Liver (tissue), 9 donors: ENCODE measurements around the gene GMDS. TPM values are rescaled to one million over a fixed set of nuclear protein-coding genes. Genes with fewer than 3 reads are reported as not detected.

Source experiments
- DNase-seq: peaks from one replicate; pipeline ENCODE4 v3.0.0-alpha.2; 2017; ENCODE audit warnings: low spot score
- H3K27ac ChIP-seq, 2 donors: one replicate each; pipeline ENCODE4 v1.7.0; 2013; ENCODE audit warnings: inconsistent platforms in 2 of 2, low read length in 2 of 2, control low read depth in 1 of 2, low read depth in 1 of 2, mild to moderate bottlenecking in 1 of 2
- H3K27me3 ChIP-seq, 4 donors: one replicate each; pipeline versions ENCODE4 v1.6.1 to v1.7.0; 2013; ENCODE audit warnings: low read length in 3 of 4, inconsistent platforms in 1 of 4, mild to moderate bottlenecking in 1 of 4, moderate library complexity in 1 of 4; ENCODE audit not compliant: control insufficient read depth in 4 of 4, insufficient read depth in 4 of 4
- H3K36me3 ChIP-seq, 4 donors: one replicate each; pipeline versions ENCODE4 v1.6.1 to v1.7.0; 2013; ENCODE audit warnings: low read length in 3 of 4, mild to moderate bottlenecking in 3 of 4, low read depth in 1 of 4, moderate library complexity in 1 of 4; ENCODE audit not compliant: control insufficient read depth in 4 of 4, insufficient read depth in 3 of 4
- H3K4me1 ChIP-seq, 4 donors: one replicate each; pipeline versions ENCODE4 v1.6.1 to v1.7.0; 2013; ENCODE audit warnings: low read length in 3 of 4, mild to moderate bottlenecking in 3 of 4, moderate library complexity in 1 of 4; ENCODE audit not compliant: control insufficient read depth in 4 of 4, insufficient read depth in 4 of 4
- H3K4me3 ChIP-seq, 3 donors: one replicate each; pipeline versions ENCODE4 v1.6.1 to v1.7.0; 2013; ENCODE audit warnings: low read length in 3 of 3, control low read depth in 1 of 3, low read depth in 1 of 3, mild to moderate bottlenecking in 1 of 3
- H3K9ac ChIP-seq, 2 donors: one replicate each; pipeline ENCODE4 v1.7.0; 2013; ENCODE audit warnings: low read length in 2 of 2, mild to moderate bottlenecking in 2 of 2, moderate library complexity in 2 of 2, control low read depth in 1 of 2, low read depth in 1 of 2
- H3K9me3 ChIP-seq, 4 donors: one replicate each; pipeline versions ENCODE4 v1.6.1 to v1.7.0; 2013; ENCODE audit warnings: low read length in 3 of 4; ENCODE audit not compliant: control insufficient read depth in 4 of 4
- ATF3 ChIP-seq: IDR thresholded peaks from 2 replicates; pipeline ENCODE4 v1.6.1; 2016; ENCODE audit warnings: antibody characterized with exemption
- EGR1 ChIP-seq, 2 donors: IDR thresholded peaks; 2 replicates each; pipeline ENCODE4 v1.6.1; 2016 to 2018; ENCODE audit warnings: antibody characterized with exemption in 2 of 2, low read depth in 2 of 2
- FOXA1 ChIP-seq: IDR thresholded peaks from 2 replicates; pipeline ENCODE4 v1.6.1; 2016; ENCODE audit warnings: antibody characterized with exemption
- GABPA ChIP-seq, 2 donors: IDR thresholded peaks in 1 of 2; conservative IDR thresholded peaks in 1 of 2; 2 replicates each; pipeline ENCODE4 v1.6.1; 2016; ENCODE audit warnings: antibody characterized with exemption in 2 of 2, mild to moderate bottlenecking in 1 of 2, moderate library complexity in 1 of 2
- HNF4A ChIP-seq, 2 donors: conservative IDR thresholded peaks; 2 replicates each; pipeline ENCODE4 v1.6.1; 2016; ENCODE audit warnings: antibody characterized with exemption in 2 of 2, mild to moderate bottlenecking in 2 of 2
- HNF4G ChIP-seq: IDR thresholded peaks from 2 replicates; pipeline ENCODE4 v1.6.1; 2016; ENCODE audit warnings: antibody characterized with exemption
- JUND ChIP-seq, 2 donors: IDR thresholded peaks; 2 replicates each; pipeline ENCODE4 v1.6.1; 2016; ENCODE audit warnings: antibody characterized with exemption in 2 of 2
- MAX ChIP-seq: IDR thresholded peaks from 2 replicates; pipeline ENCODE4 v1.6.1; 2016; ENCODE audit warnings: antibody characterized with exemption
- NR2F2 ChIP-seq: IDR thresholded peaks from 2 replicates; pipeline ENCODE4 v1.6.1; 2016; ENCODE audit warnings: antibody characterized with exemption
- RAD21 ChIP-seq, 2 donors: IDR thresholded peaks; 2 replicates each; pipeline ENCODE4 v1.6.1; 2016; ENCODE audit warnings: antibody characterized with exemption in 2 of 2, mild to moderate bottlenecking in 2 of 2
- RXRA ChIP-seq, 2 donors: IDR thresholded peaks; 2 replicates each; pipeline ENCODE4 v1.6.1; 2017 to 2018; ENCODE audit warnings: antibody characterized with exemption in 2 of 2, mild to moderate bottlenecking in 1 of 2
- SP1 ChIP-seq: IDR thresholded peaks from 2 replicates; pipeline ENCODE4 v1.6.1; 2018; ENCODE audit warnings: antibody characterized with exemption, mild to moderate bottlenecking
- TAF1 ChIP-seq: conservative IDR thresholded peaks from 2 replicates; pipeline ENCODE4 v1.6.1; 2016; ENCODE audit warnings: antibody characterized with exemption, mild to moderate bottlenecking
- ZBTB33 ChIP-seq: IDR thresholded peaks from 2 replicates; pipeline ENCODE4 v1.6.1; 2016; ENCODE audit warnings: antibody characterized with exemption
- WGBS: extraction: QIAGEN DNeasy Blood & Tissue Kit; methylation state at CpG from one replicate; pipeline ENCODE4 v1.1.7; 2013; 5-methylcytosine and 5-hydroxymethylcytosine counted together
- polyA plus RNA-seq, 2 donors: library from polyadenylated mRNA; stranded (reverse) in 1 of 2; unstranded in 1 of 2; fragments of 200-250 nt in 1 of 2; fragments of >200 nt in 1 of 2; fragmentation: Nextera tagmentation in 1 of 2; extraction: Ambion mirVana in 1 of 2; gene quantifications; one replicate each; pipeline versions ENCODE4 v1.2.1 to v1.2.3, GENCODE V29; 2013 to 2015
- total RNA-seq, 2 donors: library from RNA; depleted of rRNA; stranded (reverse); fragments of >200 nt; gene quantifications; one replicate each; pipeline ENCODE4 v1.2.3, GENCODE V29; 2014
- TF ChIP-seq, protein P1 (sequence below): fragments of 150-350 bp; IDR thresholded peaks from 2 replicates; pipeline ENCODE4 v1.5.1; 2017; ENCODE audit warnings: improper control_type of control experiment, low read depth, low read length; ENCODE audit not compliant: missing input control
- TF ChIP-seq, protein P2 (sequence below): IDR thresholded peaks from 2 replicates; pipeline ENCODE4 v1.6.1; 2016; ENCODE audit warnings: antibody characterized with exemption, mild to moderate bottlenecking
- donor health status: healthy.
- donor health status: healthy.
- donor health status: healthy.
- donor health status: healthy.
- donor health status: healthy.

Gene GMDS
- total and polyA plus RNA-seq, 4 donors: 3.5 to 15.6 (median 13.0) TPM

DNA sequence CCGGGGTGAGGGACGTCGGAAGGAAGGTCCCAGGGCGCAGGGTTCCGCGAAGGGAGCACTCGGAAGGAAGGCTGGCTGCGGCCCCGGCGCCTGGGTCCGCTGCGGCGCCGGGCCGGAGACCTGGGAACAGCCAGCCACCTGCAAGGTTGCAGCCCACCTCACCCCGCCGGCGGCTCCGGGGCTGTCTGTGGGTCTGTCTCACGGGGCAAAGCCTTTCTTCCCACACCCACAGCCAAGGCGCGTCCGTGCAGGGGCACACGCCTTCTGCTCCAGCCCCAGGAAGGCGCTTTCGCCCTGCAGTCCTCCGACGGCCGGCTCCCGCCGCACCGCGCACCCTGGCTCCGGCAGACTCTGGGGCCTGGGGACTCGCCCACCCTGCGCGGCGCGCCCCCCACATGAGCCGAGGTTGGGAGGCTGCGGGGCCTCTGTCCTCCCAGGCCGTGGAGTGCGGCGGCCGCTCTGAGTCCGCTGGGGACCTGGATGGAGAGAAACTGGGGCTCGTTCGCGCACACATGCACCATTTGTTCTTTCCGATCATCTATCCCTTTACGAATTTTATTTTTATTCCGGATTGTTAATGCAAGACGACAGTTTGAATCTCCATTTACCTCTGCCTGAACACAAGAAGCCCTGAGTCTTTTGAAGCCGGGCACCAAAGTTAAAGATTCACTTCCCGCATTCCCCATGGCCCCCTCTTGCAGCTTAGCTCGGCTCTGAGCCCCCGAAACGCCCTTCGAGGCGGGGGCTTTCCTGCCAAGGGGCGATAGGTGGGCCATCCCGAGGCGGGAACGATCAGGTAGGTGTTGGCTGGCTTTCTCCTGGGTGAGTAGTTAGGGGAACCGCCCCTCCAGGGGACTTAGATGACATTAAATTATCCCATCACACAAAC is 640.2 kb downstream of the GMDS start:
- peaks cover 0 to 30% (median 12%) of the 10 kb centered on the region in 4 donors for H3K27me3 ChIP-seq

GRCh38 chr6:1604158-1605003 is 641.0 kb downstream of the GMDS start:
- H3K27me3 ChIP-seq: peaks cover 0 to 30% (median 14%) of the 10 kb centered on the region in 4 donors
- H3K4me1 ChIP-seq: peaks cover 13 to 43% (median 30%) of the 10 kb centered on the region in 4 donors
- 2% methylated on average over 85 of the region's 85 CpGs for WGBS
- peak; percentile 70 for DNase-seq
- peak overlapping the region in 2 of 3 donors; percentile 36 to 49 for H3K4me3 ChIP-seq
- no peak overlapping the region for H3K9ac ChIP-seq
- no peak overlapping the region for H3K27ac ChIP-seq
- H3K9me3 ChIP-seq: no peaks in the 10 kb centered on the region
- H3K36me3 ChIP-seq: no peaks in the 10 kb centered on the region
- TF ChIP-seq MAX: no peak
- TF ChIP-seq RXRA (IDR thresholded peaks at IDR 0.05): no peak
- TF ChIP-seq, protein P1, sequence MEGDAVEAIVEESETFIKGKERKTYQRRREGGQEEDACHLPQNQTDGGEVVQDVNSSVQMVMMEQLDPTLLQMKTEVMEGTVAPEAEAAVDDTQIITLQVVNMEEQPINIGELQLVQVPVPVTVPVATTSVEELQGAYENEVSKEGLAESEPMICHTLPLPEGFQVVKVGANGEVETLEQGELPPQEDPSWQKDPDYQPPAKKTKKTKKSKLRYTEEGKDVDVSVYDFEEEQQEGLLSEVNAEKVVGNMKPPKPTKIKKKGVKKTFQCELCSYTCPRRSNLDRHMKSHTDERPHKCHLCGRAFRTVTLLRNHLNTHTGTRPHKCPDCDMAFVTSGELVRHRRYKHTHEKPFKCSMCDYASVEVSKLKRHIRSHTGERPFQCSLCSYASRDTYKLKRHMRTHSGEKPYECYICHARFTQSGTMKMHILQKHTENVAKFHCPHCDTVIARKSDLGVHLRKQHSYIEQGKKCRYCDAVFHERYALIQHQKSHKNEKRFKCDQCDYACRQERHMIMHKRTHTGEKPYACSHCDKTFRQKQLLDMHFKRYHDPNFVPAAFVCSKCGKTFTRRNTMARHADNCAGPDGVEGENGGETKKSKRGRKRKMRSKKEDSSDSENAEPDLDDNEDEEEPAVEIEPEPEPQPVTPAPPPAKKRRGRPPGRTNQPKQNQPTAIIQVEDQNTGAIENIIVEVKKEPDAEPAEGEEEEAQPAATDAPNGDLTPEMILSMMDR: peak; percentile 86
- TF ChIP-seq HNF4G: no peak
- TF ChIP-seq FOXA1: no peak
- TF ChIP-seq JUND (IDR thresholded peaks at IDR 0.05): no peak
- no peak for TF ChIP-seq SP1
- no peak for TF ChIP-seq TAF1
- no peak for TF ChIP-seq ATF3
- TF ChIP-seq HNF4A (conservative IDR thresholded peaks at IDR 0.05): no peak
- no peak for TF ChIP-seq NR2F2
- TF ChIP-seq RAD21 (IDR thresholded peaks at IDR 0.05): peak; percentile 71 to 81

More for the DNA sequence above, 640.2 kb downstream of the GMDS start:
- H3K4me1 ChIP-seq: peaks cover 15 to 48% (median 31%) of the 10 kb centered on the region in 4 donors
- DNase-seq: no peak
- TF ChIP-seq, protein P2, sequence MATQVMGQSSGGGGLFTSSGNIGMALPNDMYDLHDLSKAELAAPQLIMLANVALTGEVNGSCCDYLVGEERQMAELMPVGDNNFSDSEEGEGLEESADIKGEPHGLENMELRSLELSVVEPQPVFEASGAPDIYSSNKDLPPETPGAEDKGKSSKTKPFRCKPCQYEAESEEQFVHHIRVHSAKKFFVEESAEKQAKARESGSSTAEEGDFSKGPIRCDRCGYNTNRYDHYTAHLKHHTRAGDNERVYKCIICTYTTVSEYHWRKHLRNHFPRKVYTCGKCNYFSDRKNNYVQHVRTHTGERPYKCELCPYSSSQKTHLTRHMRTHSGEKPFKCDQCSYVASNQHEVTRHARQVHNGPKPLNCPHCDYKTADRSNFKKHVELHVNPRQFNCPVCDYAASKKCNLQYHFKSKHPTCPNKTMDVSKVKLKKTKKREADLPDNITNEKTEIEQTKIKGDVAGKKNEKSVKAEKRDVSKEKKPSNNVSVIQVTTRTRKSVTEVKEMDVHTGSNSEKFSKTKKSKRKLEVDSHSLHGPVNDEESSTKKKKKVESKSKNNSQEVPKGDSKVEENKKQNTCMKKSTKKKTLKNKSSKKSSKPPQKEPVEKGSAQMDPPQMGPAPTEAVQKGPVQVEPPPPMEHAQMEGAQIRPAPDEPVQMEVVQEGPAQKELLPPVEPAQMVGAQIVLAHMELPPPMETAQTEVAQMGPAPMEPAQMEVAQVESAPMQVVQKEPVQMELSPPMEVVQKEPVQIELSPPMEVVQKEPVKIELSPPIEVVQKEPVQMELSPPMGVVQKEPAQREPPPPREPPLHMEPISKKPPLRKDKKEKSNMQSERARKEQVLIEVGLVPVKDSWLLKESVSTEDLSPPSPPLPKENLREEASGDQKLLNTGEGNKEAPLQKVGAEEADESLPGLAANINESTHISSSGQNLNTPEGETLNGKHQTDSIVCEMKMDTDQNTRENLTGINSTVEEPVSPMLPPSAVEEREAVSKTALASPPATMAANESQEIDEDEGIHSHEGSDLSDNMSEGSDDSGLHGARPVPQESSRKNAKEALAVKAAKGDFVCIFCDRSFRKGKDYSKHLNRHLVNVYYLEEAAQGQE: no peak
- TF ChIP-seq SP1: no peak
- TF ChIP-seq ZBTB33: no peak
- no peak for TF ChIP-seq GABPA (IDR thresholded peaks at IDR 0.05 in 1 of 2, conservative IDR thresholded peaks at IDR 0.05 in 1 of 2)
- TF ChIP-seq EGR1 (IDR thresholded peaks at IDR 0.05; ENCODE audit: low read depth in 2 of 2): no peak
- TF ChIP-seq HNF4G: no peak
- TF ChIP-seq ATF3: no peak
- TF ChIP-seq RXRA (IDR thresholded peaks at IDR 0.05): no peak
- no peak for TF ChIP-seq FOXA1
- no peak overlapping the region for H3K27ac ChIP-seq
- no peaks in the 10 kb centered on the region for H3K36me3 ChIP-seq
- 7% methylated on average over 65 of the region's 65 CpGs for WGBS
- no peaks in the 10 kb centered on the region for H3K9me3 ChIP-seq
- peak overlapping the region in 1 of 3 donors; percentile 49 for H3K4me3 ChIP-seq
- no peak overlapping the region for H3K9ac ChIP-seq
